Measurements from ENCODE around the gene PPP1R15B. TPM values are rescaled to one million over a fixed set of nuclear protein-coding genes. Genes with fewer than 3 reads are reported as not detected.
"Not testable (repeated sequence)": the region's sequence is repeated elsewhere in the genome, so short reads cannot be mapped to it uniquely, and the experiment has no call there.

The PPP1R15B gene
- total RNA-seq, 1 donor = 30.3 TPM

- DNase-seq (ENCODE audit: low read depth) = no peak
- no peak for TF ChIP-seq CTCF (IDR thresholded peaks at IDR 0.05; ENCODE audit: insufficient read depth, low read length)
- H3K4me3 ChIP-seq (ENCODE audit: low read depth, low read length) = no peak overlapping the region
These were observed 18.1 kb upstream of the PPP1R15B start for GRCh38 chr1:204429746-204430145.

GRCh38 chr1:204426971-204427701, 15.5 kb upstream of the PPP1R15B start:
- TF ChIP-seq CTCF (IDR thresholded peaks at IDR 0.05; ENCODE audit: insufficient read depth, low read length) = no peak
- DNase-seq (ENCODE audit: low read depth) = no peak
- no peak overlapping the region for H3K4me3 ChIP-seq (ENCODE audit: low read depth, low read length)

- H3K4me3 ChIP-seq (ENCODE audit: low read depth, low read length) = no peak overlapping the region
- no peak for DNase-seq (ENCODE audit: low read depth)
- no peak for TF ChIP-seq CTCF (IDR thresholded peaks at IDR 0.05; ENCODE audit: insufficient read depth, low read length)
These were observed 14.9 kb upstream of the PPP1R15B start for GRCh38 chr1:204426474-204426873.

GRCh38 chr1:204426035-204426436, 14.4 kb upstream of the PPP1R15B start:
- no peak for TF ChIP-seq CTCF (IDR thresholded peaks at IDR 0.05; ENCODE audit: insufficient read depth, low read length)
- DNase-seq (ENCODE audit: low read depth) = peak; percentile 82
- no peak overlapping the region for H3K4me3 ChIP-seq (ENCODE audit: low read depth, low read length)

GRCh38 chr1:204424621-204425020, 13.0 kb upstream of the PPP1R15B start:
- no peak for DNase-seq (ENCODE audit: low read depth)
- no peak overlapping the region for H3K4me3 ChIP-seq (ENCODE audit: low read depth, low read length)
- no peak for TF ChIP-seq CTCF (IDR thresholded peaks at IDR 0.05; ENCODE audit: insufficient read depth, low read length)

GRCh38 chr1:204422061-204422705, 10.6 kb upstream of the PPP1R15B start:
- not testable (repeated sequence) for DNase-seq (ENCODE audit: low read depth)

GRCh38 chr1:204421441-204421840, 9.8 kb upstream of the PPP1R15B start:
- H3K4me3 ChIP-seq (ENCODE audit: low read depth, low read length) = no peak overlapping the region
- no peak for DNase-seq (ENCODE audit: low read depth)
- TF ChIP-seq CTCF (IDR thresholded peaks at IDR 0.05; ENCODE audit: insufficient read depth, low read length) = no peak

More at GRCh38 chr1:204422061-204422705, 10.6 kb upstream of the PPP1R15B start:
- not testable (repeated sequence) for H3K4me3 ChIP-seq (ENCODE audit: low read depth, low read length)
